A673 (cell line): ENCODE measurements around the gene CAST.

Experiments
- EZH2 ChIP-seq: fragments of 200-600 bp; sonication (generic); IDR thresholded peaks from 2 replicates; pipeline ENCODE4 v1.6.1; 2017; ENCODE audit warnings: borderline replicate concordance, low read depth, mild to moderate bottlenecking, mixed read lengths, antibody characterized with exemption, low read length; ENCODE audit not compliant: poor library complexity, severe bottlenecking
- TF ChIP-seq, protein P1 (sequence below): fragments of 300-800, 200-600 bp; sonication (generic); conservative IDR thresholded peaks from 2 replicates; pipeline ENCODE4 v1.5.1; 2017; ENCODE audit warnings: low read depth, mild to moderate bottlenecking, antibody characterized with exemption, low read length, moderate library complexity, mixed read lengths

DNA sequence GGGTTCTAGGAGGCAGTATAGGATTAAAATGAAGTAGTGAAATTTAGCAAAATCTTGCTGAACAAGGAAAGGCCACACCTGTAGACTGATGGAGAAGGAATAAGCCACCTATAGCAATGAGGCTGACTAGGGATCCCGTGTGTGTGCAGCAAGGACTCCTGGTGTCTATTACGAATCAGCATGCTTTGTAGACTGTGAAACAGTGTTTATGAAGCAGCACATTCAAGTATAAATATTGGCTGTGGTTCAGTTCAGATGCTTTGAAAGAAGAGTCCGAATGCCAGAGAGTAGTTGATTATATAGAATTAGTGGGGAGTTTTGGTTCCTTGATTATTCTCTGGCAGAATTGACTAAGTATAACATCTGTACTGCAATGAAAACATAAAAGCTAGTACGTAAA, 41.8 kb downstream of the CAST start:
- TF ChIP-seq, protein P1, sequence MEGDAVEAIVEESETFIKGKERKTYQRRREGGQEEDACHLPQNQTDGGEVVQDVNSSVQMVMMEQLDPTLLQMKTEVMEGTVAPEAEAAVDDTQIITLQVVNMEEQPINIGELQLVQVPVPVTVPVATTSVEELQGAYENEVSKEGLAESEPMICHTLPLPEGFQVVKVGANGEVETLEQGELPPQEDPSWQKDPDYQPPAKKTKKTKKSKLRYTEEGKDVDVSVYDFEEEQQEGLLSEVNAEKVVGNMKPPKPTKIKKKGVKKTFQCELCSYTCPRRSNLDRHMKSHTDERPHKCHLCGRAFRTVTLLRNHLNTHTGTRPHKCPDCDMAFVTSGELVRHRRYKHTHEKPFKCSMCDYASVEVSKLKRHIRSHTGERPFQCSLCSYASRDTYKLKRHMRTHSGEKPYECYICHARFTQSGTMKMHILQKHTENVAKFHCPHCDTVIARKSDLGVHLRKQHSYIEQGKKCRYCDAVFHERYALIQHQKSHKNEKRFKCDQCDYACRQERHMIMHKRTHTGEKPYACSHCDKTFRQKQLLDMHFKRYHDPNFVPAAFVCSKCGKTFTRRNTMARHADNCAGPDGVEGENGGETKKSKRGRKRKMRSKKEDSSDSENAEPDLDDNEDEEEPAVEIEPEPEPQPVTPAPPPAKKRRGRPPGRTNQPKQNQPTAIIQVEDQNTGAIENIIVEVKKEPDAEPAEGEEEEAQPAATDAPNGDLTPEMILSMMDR: no peak
- TF ChIP-seq EZH2: no peak
